Central memory CD8-positive, alpha-beta T cell (primary cell): ENCODE results near the gene PAK5.

Source experiments
- ATAC-seq: fragments of 150-1000 bp; cut with Tn5 transposase; replicated peaks from 2 replicates; pipeline ENCODE4 v1.10.0; 2022; ENCODE audit warnings: mild to moderate bottlenecking, moderate FRiP score, moderate number of reproducible peaks; ENCODE audit not compliant: poor library complexity, severe bottlenecking; ENCODE audit errors: extremely low read depth
- DNase-seq, 2 donors: peaks; one replicate each; pipeline ENCODE4 v3.0.0; 2021; ENCODE audit warnings: low spot score in 2 of 2
- H3K27ac Mint-ChIP-seq: one replicate; pipeline ENCODE4 v1.8.0; 2022; ENCODE audit warnings: low read depth, mild to moderate bottlenecking, moderate library complexity, mixed read lengths
- H3K27me3 Mint-ChIP-seq: one replicate; pipeline ENCODE4 v1.8.0; 2022; ENCODE audit warnings: mixed read lengths
- H3K36me3 Mint-ChIP-seq: one replicate; pipeline ENCODE4 v1.8.0; 2022; ENCODE audit warnings: mild to moderate bottlenecking, moderate library complexity, mixed read lengths; ENCODE audit not compliant: insufficient read depth
- H3K4me1 Mint-ChIP-seq: one replicate; pipeline ENCODE4 v1.8.0; 2022; ENCODE audit warnings: mixed read lengths
- H3K4me3 Mint-ChIP-seq: one replicate; pipeline ENCODE4 v1.8.0; 2022; ENCODE audit warnings: mild to moderate bottlenecking, moderate library complexity, mixed read lengths
- H3K9me3 Mint-ChIP-seq: one replicate; pipeline ENCODE4 v1.8.0; 2022; ENCODE audit warnings: mixed read lengths

Gene PAK5

GRCh38 chr20:9710685-9711084 is 128.2 kb downstream of the PAK5 start:
- Mint-ChIP-seq H3K4me1 (no peaks in the 10 kb centered on the region), H3K27ac (no peak overlapping the region), H3K36me3 (no peaks in the 10 kb centered on the region), H3K4me3 (no peak overlapping the region), H3K27me3 (no peaks in the 10 kb centered on the region), H3K9me3 (peaks cover 6% of the 10 kb centered on the region)
- ATAC-seq: no peak
- no peak for DNase-seq

DNA sequence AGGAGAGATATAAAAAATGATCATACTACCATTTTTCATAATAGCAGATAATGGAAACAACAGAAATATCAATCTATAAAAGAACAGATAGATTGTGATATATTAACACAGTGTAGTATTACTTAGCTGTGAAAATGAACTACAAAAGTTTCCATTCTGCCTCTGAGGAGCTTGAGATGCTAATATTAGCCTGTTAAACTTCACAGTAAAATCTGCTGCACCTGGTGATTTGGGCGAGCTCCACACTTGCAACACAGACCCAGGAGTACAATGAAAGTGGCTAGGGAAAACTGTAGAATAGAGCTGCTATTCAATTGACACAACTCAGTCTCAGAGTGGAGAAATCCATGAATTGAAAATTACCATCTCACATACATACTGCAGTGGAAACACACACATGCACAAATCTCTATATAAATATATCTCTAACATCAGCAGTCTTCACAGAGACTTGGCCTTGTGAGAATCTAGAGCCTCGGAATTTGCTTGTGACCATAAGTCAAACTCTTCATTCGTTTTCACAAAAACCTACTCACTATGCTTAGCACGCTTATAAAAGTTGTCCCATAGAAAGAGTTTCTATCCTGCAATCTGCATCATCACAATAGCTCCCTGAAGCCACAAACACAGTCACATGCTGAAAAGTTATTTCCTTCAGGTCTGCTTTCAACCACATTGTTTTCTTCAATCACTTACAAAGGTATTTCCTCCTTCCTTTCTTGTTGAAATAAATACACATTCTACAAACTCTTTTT is 133.0 kb downstream of the PAK5 start:
- no peaks in the 10 kb centered on the region for H3K36me3 Mint-ChIP-seq
- ATAC-seq (no peak), DNase-seq (no peak)
- H3K4me3 Mint-ChIP-seq: no peak overlapping the region
- peaks cover 16% of the 10 kb centered on the region for H3K9me3 Mint-ChIP-seq
- H3K27ac Mint-ChIP-seq: no peak overlapping the region
- no peaks in the 10 kb centered on the region for H3K27me3 Mint-ChIP-seq
- no peaks in the 10 kb centered on the region for H3K4me1 Mint-ChIP-seq

DNA sequence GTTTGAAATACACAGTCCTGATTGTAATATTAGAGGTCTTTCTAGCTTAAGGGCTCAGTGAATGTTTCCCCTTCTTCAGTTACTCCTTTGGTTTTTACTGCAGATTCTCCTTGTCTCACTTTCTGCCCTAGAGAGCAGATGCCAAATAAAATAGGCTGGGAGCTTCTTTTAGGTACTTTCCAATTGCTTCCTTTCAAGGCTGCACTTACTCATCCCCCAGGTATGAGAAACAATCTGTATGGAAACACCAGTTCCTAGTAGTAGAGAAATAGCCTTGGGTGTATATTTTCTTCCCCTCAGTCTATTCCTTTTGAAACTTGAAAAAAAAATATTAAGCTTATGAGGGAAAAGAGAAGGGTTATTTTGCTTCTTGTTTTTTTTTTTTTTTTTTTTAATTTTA is 139.7 kb downstream of the PAK5 start:
- Mint-ChIP-seq H3K4me1 (no peaks in the 10 kb centered on the region), H3K27me3 (no peaks in the 10 kb centered on the region), H3K4me3 (no peak overlapping the region), H3K27ac (no peak overlapping the region), H3K36me3 (no peaks in the 10 kb centered on the region), H3K9me3 (peaks cover 5% of the 10 kb centered on the region)
- DNase-seq (no peak), ATAC-seq (no peak)

DNA sequence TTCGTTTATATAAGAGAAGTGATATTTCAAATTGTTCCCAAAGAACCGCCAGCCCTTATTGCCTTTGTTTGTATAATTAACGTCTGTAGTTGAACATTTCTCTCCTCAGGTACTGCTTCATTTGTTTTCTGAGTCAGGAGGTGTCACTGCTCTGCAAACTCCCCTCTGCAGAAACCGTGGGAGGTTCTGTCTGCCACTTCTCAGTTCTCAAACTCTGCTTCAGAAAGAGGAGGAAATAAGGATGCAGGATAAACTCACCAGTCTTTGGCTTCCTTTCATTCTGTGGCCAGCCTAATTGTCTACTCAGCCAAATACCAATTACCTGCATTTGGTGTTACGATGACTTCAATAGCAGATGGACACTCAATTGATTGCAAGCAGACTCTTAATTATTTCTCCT is 149.8 kb downstream of the PAK5 start:
- H3K4me3 Mint-ChIP-seq: no peak overlapping the region
- DNase-seq (no peak), ATAC-seq (no peak)
- no peaks in the 10 kb centered on the region for H3K27me3 Mint-ChIP-seq
- H3K4me1 Mint-ChIP-seq: no peaks in the 10 kb centered on the region
- H3K9me3 Mint-ChIP-seq: no peaks in the 10 kb centered on the region
- H3K36me3 Mint-ChIP-seq: no peaks in the 10 kb centered on the region
- H3K27ac Mint-ChIP-seq: no peak overlapping the region

- ATAC-seq: no peak
- no peak overlapping the region for H3K27ac Mint-ChIP-seq
- no peak overlapping the region for H3K4me3 Mint-ChIP-seq
- H3K27me3 Mint-ChIP-seq: no peaks in the 10 kb centered on the region
- DNase-seq: no peak
- H3K9me3 Mint-ChIP-seq: no peaks in the 10 kb centered on the region
- no peaks in the 10 kb centered on the region for H3K4me1 Mint-ChIP-seq
- H3K36me3 Mint-ChIP-seq: no peaks in the 10 kb centered on the region
Observed at GRCh38 chr20:9686866-9687265, 152.0 kb downstream of the PAK5 start.

- Mint-ChIP-seq H3K4me3 (no peak overlapping the region), H3K4me1 (no peaks in the 10 kb centered on the region), H3K27ac (no peak overlapping the region), H3K36me3 (no peaks in the 10 kb centered on the region), H3K9me3 (no peaks in the 10 kb centered on the region), H3K27me3 (no peaks in the 10 kb centered on the region)
- no peak for ATAC-seq
- no peak for DNase-seq
Observed at GRCh38 chr20:9686455-9686854, 152.4 kb downstream of the PAK5 start.

DNA sequence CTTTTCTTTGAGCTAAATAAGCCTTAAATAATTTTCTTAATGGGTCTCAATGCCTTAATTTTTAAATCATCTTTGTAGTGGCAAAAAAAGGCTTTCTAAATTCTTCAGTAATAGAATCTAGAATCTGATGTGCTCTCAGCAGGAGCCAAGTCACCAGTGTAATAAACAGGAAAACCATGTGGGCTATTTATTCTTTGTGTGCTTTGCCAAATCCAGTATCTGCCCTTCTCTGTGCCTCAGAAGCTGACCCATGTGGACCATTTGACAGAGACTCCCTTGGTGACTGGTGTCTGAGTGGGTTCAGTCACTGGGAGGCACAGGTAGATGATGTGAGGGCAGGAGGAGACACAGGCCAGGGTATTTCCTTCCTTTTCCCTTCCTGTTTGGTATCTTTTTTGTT is 152.9 kb downstream of the PAK5 start:
- no peak for ATAC-seq
- Mint-ChIP-seq H3K4me1 (no peaks in the 10 kb centered on the region), H3K27me3 (no peaks in the 10 kb centered on the region), H3K27ac (no peak overlapping the region), H3K4me3 (no peak overlapping the region), H3K36me3 (no peaks in the 10 kb centered on the region), H3K9me3 (no peaks in the 10 kb centered on the region)
- no peak for DNase-seq

- no peak overlapping the region for H3K27ac Mint-ChIP-seq
- ATAC-seq (no peak), DNase-seq (no peak)
- H3K27me3 Mint-ChIP-seq: no peaks in the 10 kb centered on the region
- no peaks in the 10 kb centered on the region for H3K4me1 Mint-ChIP-seq
- no peaks in the 10 kb centered on the region for H3K9me3 Mint-ChIP-seq
- no peaks in the 10 kb centered on the region for H3K36me3 Mint-ChIP-seq
- H3K4me3 Mint-ChIP-seq: no peak overlapping the region
Observed at GRCh38 chr20:9685011-9685410, 153.9 kb downstream of the PAK5 start.

- Mint-ChIP-seq H3K9me3 (peaks cover 11% of the 10 kb centered on the region), H3K36me3 (peaks cover 3% of the 10 kb centered on the region), H3K4me1 (no peaks in the 10 kb centered on the region), H3K27me3 (no peaks in the 10 kb centered on the region), H3K4me3 (no peak overlapping the region), H3K27ac (no peak overlapping the region)
- ATAC-seq (no peak), DNase-seq (no peak)
Observed at GRCh38 chr20:9677100-9677623, 161.7 kb downstream of the PAK5 start.

- DNase-seq (no peak), ATAC-seq (no peak)
- Mint-ChIP-seq H3K4me3 (no peak overlapping the region), H3K36me3 (peaks cover 3% of the 10 kb centered on the region), H3K9me3 (peaks cover 5% of the 10 kb centered on the region), H3K27me3 (no peaks in the 10 kb centered on the region), H3K27ac (no peak overlapping the region), H3K4me1 (no peaks in the 10 kb centered on the region)
Observed at GRCh38 chr20:9672981-9673380, 165.9 kb downstream of the PAK5 start.

- H3K27me3 Mint-ChIP-seq: no peaks in the 10 kb centered on the region
- H3K4me3 Mint-ChIP-seq: no peak overlapping the region
- H3K4me1 Mint-ChIP-seq: no peaks in the 10 kb centered on the region
- ATAC-seq (no peak), DNase-seq (no peak)
- peaks cover 5% of the 10 kb centered on the region for H3K9me3 Mint-ChIP-seq
- peaks cover 3% of the 10 kb centered on the region for H3K36me3 Mint-ChIP-seq
- H3K27ac Mint-ChIP-seq: no peak overlapping the region
Observed at GRCh38 chr20:9672027-9672426, 166.8 kb downstream of the PAK5 start.

GRCh38 chr20:9668381-9668780 is 170.5 kb downstream of the PAK5 start:
- no peaks in the 10 kb centered on the region for H3K36me3 Mint-ChIP-seq
- no peak for ATAC-seq
- no peaks in the 10 kb centered on the region for H3K27me3 Mint-ChIP-seq
- no peak overlapping the region for H3K27ac Mint-ChIP-seq
- DNase-seq: no peak
- H3K4me3 Mint-ChIP-seq: no peak overlapping the region
- no peaks in the 10 kb centered on the region for H3K4me1 Mint-ChIP-seq
- H3K9me3 Mint-ChIP-seq: peaks cover 5% of the 10 kb centered on the region

DNA sequence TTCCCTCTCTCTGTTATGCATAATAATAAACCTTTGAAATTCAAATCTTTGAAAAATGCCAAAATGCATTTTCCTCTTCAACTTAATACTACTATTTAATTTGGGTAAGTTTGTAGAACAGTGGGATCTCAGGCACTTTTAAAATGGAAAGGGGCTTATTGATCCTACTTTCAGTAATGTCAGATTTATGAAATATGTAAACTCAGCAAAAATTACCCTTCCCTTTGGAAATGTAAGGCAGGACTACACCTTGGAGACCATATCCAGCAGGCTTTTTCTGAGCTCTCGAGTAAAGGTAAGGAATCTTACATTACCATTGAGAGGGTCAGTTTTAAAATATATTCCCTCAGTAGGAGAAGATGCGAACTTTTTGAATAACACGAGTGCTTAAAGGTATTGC is 175.5 kb downstream of the PAK5 start:
- Mint-ChIP-seq H3K36me3 (no peaks in the 10 kb centered on the region), H3K4me3 (no peak overlapping the region), H3K27ac (no peak overlapping the region), H3K9me3 (peaks cover 4% of the 10 kb centered on the region), H3K4me1 (no peaks in the 10 kb centered on the region), H3K27me3 (no peaks in the 10 kb centered on the region)
- ATAC-seq: no peak
- DNase-seq: no peak
